GM23338 (cell line): Measurements from ENCODE around the gene RNF166. TPM values are rescaled to one million over a fixed set of nuclear protein-coding genes. Genes with fewer than 3 reads are reported as not detected.

Experiments used
- ATAC-seq: fragments of 200-7000 bp; cut with Tn5 transposase; 3 replicates; pipeline ENCODE4 v1.9.1; 2020
- DNase-seq: peaks from one replicate; pipeline ENCODE4 v3.0.0-alpha.2; 2015; ENCODE audit warnings: low spot score
- H2AFZ ChIP-seq: fragments of 200-600 bp; sonication (generic); 2 replicates; pipeline ENCODE4 v1.8.0; 2016; ENCODE audit warnings: antibody characterized with exemption, mild to moderate bottlenecking, moderate library complexity
- H3F3A ChIP-seq: fragments of 200-600 bp; sonication (generic); replicated peaks from 2 replicates; pipeline ENCODE4 v1.8.0; 2017; ENCODE audit warnings: antibody characterized with exemption, mixed run types, low read depth
- H3K27ac ChIP-seq: fragments of 200-600 bp; sonication (generic); 2 replicates; pipeline ENCODE4 v1.6.1; 2016; ENCODE audit warnings: low read depth
- H3K27me3 ChIP-seq: fragments of 200-600 bp; sonication (generic); 2 replicates; pipeline ENCODE4 v1.8.0; 2016; ENCODE audit warnings: mild to moderate bottlenecking, mixed run types, moderate library complexity; ENCODE audit not compliant: insufficient read depth
- H3K36me3 ChIP-seq: fragments of 200-600 bp; sonication (generic); 2 replicates; pipeline ENCODE4 v1.8.0; 2016; ENCODE audit warnings: mild to moderate bottlenecking; ENCODE audit not compliant: insufficient read depth
- H3K4me1 ChIP-seq: fragments of 200-600 bp; sonication (generic); 2 replicates; pipeline ENCODE4 v1.8.0; 2016; ENCODE audit warnings: mild to moderate bottlenecking, moderate library complexity; ENCODE audit not compliant: insufficient read depth
- H3K4me2 ChIP-seq: fragments of 200-600 bp; sonication (generic); 2 replicates; pipeline ENCODE4 v1.7.1; 2017; ENCODE audit warnings: mixed run types
- H3K4me3 ChIP-seq: fragments of 200-600 bp; sonication (generic); 2 replicates; pipeline ENCODE4 v1.6.1; 2016; ENCODE audit warnings: mixed run types
- H3K79me2 ChIP-seq: fragments of 200-600 bp; sonication (generic); replicated peaks from 2 replicates; pipeline ENCODE4 v1.8.0; 2017; ENCODE audit warnings: mild to moderate bottlenecking; ENCODE audit not compliant: insufficient read depth
- H3K9me2 ChIP-seq: fragments of 200-600 bp; sonication (generic); 2 replicates; pipeline ENCODE4 v1.8.0; 2017; ENCODE audit not compliant: insufficient read depth
- H4K20me1 ChIP-seq: fragments of 200-600 bp; sonication (generic); replicated peaks from 2 replicates; pipeline ENCODE4 v1.8.0; 2017; ENCODE audit warnings: mild to moderate bottlenecking; ENCODE audit not compliant: insufficient read depth
- H3K27ac Mint-ChIP-seq: 2 replicates; pipeline ENCODE4 v1.8.0; 2020; ENCODE audit warnings: inconsistent platforms, mild to moderate bottlenecking, moderate library complexity, mixed read lengths
- H3K27me3 Mint-ChIP-seq: 3 replicates; pipeline ENCODE4 v1.8.0; 2022; ENCODE audit warnings: low read depth, mild to moderate bottlenecking, moderate library complexity, mixed read lengths, inconsistent platforms; ENCODE audit not compliant: insufficient read depth, poor library complexity
- H3K36me3 Mint-ChIP-seq: 3 replicates; pipeline ENCODE4 v1.8.0; 2021; ENCODE audit warnings: low read depth, mild to moderate bottlenecking, inconsistent platforms, moderate library complexity, mixed read lengths
- H3K4me1 Mint-ChIP-seq: 3 replicates; pipeline ENCODE4 v1.8.0; 2020; ENCODE audit warnings: mild to moderate bottlenecking, inconsistent platforms, mixed read lengths
- H3K4me3 Mint-ChIP-seq: 3 replicates; pipeline ENCODE4 v1.8.0; 2021; ENCODE audit warnings: moderate library complexity, mild to moderate bottlenecking, inconsistent platforms, mixed read lengths
- H3K9me3 Mint-ChIP-seq: 3 replicates; pipeline ENCODE4 v1.8.0; 2020; ENCODE audit warnings: moderate library complexity, mild to moderate bottlenecking, inconsistent platforms, mixed read lengths
- EZH2 ChIP-seq: fragments of 200-600 bp; sonication (generic); IDR thresholded peaks from one replicate; pipeline ENCODE4 v1.8.0; 2017; ENCODE audit warnings: antibody characterized with exemption, mild to moderate bottlenecking, low read depth; ENCODE audit not compliant: unreplicated experiment
- NANOG ChIP-seq: IDR thresholded peaks from 2 replicates; pipeline ENCODE4 v1.6.1; 2016; ENCODE audit warnings: antibody characterized with exemption, borderline replicate concordance
- POLR2AphosphoS5 ChIP-seq: IDR thresholded peaks from 2 replicates; pipeline ENCODE4 v1.6.1; 2016; ENCODE audit warnings: antibody characterized with exemption, low read depth
- STAT1 ChIP-seq: IDR thresholded peaks from one replicate; pipeline ENCODE4 v1.6.1; 2016; ENCODE audit warnings: antibody characterized with exemption; ENCODE audit not compliant: unreplicated experiment
- polyA plus RNA-seq: library from polyadenylated mRNA; unstranded; fragments of >200 nt; fragmentation: Nextera tagmentation; extraction: Ambion mirVana; gene quantifications from 2 replicates; pipeline ENCODE4 v1.2.1, GENCODE V29; 2016
- total RNA-seq: library from RNA; depleted of rRNA; stranded (reverse); fragments of >200 nt; shearing (Covaris generic); gene quantifications from 2 replicates; pipeline ENCODE4 v1.2.3, GENCODE V29; 2014
- TF ChIP-seq, protein P1 (sequence below): fragments of 250-450 bp; sonication (Bioruptor Pico); IDR thresholded peaks from 2 replicates; pipeline ENCODE4 v1.5.0; 2020; ENCODE audit warnings: mild to moderate bottlenecking, moderate library complexity

RNF166 gene
- total and polyA plus RNA-seq, 2 experiments from 2014 or later = 24.9 to 43.4 TPM

DNA sequence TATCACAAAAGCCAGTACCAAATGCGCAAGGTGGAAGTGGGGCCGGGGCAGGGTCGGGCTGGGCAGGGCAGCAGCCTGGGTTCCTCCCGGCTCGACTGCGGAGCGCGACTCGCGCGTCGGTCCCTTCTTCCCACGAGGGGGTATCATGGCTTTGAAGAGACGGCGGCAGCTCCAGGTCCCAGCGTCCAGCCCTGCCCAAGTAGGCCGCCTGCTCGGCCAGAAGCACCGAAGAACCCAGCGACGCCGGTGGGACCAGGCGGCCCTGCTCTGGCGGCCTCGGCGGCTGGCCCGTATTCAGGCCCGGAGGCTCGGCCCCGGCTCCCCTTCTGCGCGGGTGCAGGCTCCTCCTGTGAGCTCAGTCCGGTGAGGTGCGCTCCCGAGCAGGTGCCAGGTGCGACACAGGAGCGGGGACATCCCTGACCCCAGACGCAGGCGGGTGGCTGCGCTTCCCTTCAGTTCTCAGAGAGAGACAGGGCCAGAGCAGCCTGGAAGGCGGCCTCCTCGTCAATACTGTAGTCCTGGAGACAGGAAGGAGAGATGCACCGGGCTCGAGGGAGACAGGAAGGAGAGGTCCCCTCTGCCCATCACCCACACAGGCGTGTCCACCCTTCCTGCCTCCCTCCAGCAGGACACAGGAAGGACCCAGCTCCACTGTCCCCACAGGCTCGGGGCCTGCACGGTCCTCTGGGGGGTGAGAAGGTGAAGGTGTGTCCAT lies 8.9 kb downstream of the RNF166 start (continued):
- no peak for TF ChIP-seq EZH2
- TF ChIP-seq, protein P1, sequence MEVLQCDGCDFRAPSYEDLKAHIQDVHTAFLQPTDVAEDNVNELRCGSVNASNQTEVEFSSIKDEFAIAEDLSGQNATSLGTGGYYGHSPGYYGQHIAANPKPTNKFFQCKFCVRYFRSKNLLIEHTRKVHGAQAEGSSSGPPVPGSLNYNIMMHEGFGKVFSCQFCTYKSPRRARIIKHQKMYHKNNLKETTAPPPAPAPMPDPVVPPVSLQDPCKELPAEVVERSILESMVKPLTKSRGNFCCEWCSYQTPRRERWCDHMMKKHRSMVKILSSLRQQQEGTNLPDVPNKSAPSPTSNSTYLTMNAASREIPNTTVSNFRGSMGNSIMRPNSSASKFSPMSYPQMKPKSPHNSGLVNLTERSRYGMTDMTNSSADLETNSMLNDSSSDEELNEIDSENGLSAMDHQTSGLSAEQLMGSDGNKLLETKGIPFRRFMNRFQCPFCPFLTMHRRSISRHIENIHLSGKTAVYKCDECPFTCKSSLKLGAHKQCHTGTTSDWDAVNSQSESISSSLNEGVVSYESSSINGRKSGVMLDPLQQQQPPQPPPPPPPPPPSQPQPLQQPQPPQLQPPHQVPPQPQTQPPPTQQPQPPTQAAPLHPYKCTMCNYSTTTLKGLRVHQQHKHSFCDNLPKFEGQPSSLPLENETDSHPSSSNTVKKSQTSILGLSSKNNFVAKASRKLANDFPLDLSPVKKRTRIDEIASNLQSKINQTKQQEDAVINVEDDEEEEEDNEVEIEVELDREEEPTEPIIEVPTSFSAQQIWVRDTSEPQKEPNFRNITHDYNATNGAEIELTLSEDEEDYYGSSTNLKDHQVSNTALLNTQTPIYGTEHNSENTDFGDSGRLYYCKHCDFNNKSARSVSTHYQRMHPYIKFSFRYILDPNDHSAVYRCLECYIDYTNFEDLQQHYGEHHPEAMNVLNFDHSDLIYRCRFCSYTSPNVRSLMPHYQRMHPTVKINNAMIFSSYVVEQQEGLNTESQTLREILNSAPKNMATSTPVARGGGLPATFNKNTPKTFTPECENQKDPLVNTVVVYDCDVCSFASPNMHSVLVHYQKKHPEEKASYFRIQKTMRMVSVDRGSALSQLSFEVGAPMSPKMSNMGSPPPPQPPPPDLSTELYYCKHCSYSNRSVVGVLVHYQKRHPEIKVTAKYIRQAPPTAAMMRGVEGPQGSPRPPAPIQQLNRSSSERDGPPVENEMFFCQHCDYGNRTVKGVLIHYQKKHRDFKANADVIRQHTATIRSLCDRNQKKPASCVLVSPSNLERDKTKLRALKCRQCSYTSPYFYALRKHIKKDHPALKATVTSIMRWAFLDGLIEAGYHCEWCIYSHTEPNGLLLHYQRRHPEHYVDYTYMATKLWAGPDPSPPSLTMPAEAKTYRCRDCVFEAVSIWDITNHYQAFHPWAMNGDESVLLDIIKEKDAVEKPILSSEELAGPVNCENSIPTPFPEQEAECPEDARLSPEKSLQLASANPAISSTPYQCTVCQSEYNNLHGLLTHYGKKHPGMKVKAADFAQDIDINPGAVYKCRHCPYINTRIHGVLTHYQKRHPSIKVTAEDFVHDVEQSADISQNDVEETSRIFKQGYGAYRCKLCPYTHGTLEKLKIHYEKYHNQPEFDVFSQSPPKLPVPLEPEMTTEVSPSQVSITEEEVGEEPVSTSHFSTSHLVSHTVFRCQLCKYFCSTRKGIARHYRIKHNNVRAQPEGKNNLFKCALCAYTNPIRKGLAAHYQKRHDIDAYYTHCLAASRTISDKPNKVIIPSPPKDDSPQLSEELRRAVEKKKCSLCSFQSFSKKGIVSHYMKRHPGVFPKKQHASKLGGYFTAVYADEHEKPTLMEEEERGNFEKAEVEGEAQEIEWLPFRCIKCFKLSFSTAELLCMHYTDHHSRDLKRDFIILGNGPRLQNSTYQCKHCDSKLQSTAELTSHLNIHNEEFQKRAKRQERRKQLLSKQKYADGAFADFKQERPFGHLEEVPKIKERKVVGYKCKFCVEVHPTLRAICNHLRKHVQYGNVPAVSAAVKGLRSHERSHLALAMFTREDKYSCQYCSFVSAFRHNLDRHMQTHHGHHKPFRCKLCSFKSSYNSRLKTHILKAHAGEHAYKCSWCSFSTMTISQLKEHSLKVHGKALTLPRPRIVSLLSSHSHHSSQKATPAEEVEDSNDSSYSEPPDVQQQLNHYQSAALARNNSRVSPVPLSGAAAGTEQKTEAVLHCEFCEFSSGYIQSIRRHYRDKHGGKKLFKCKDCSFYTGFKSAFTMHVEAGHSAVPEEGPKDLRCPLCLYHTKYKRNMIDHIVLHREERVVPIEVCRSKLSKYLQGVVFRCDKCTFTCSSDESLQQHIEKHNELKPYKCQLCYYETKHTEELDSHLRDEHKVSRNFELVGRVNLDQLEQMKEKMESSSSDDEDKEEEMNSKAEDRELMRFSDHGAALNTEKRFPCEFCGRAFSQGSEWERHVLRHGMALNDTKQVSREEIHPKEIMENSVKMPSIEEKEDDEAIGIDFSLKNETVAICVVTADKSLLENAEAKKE (CRISPR knock-in tag) = no peak
- no peak for TF ChIP-seq NANOG

DNA sequence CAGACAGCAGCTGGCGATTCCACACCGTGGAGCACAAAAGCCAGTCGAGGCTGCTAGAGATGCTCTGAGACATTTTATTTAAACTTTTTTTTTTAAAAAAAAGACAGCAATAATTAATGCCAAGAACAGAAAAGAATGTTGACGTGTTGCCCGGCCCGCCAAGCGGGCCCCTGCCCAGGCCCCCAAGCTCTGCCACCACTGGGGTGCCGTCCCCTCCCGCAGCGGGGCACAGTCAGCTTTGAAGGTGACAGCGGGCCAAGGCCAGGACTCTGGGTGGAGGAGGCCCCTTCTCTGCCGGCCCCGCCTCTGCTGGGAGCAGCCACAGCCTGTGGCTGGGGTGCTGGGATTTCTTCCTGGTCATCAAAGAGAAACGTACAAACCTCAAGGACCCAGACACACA lies 9.8 kb downstream of the RNF166 start:
- no peaks in the 10 kb centered on the region for H4K20me1 ChIP-seq
- DNase-seq (no peak), ATAC-seq (no peak)
- no peaks in the 10 kb centered on the region for H3K4me1 ChIP-seq
- no peaks in the 10 kb centered on the region for H3K27me3 Mint-ChIP-seq
- H2AFZ ChIP-seq = no peak overlapping the region
- no peaks in the 10 kb centered on the region for H3K36me3 ChIP-seq
- no peak overlapping the region for H3K27ac ChIP-seq
- H3K4me2 ChIP-seq = no peak overlapping the region
- H3K27me3 ChIP-seq = no peaks in the 10 kb centered on the region
- H3K4me1 Mint-ChIP-seq = no peaks in the 10 kb centered on the region
- no peaks in the 10 kb centered on the region for H3K79me2 ChIP-seq
- no peaks in the 10 kb centered on the region for H3K36me3 Mint-ChIP-seq
- H3K9me3 Mint-ChIP-seq = no peaks in the 10 kb centered on the region
- no peak for TF ChIP-seq STAT1
- TF ChIP-seq POLR2AphosphoS5 = no peak
- H3K4me3 ChIP-seq = no peak overlapping the region
- no peaks in the 10 kb centered on the region for H3K9me2 ChIP-seq
- H3K27ac Mint-ChIP-seq = no peak overlapping the region
- H3K4me3 Mint-ChIP-seq = no peak overlapping the region
- no peaks in the 10 kb centered on the region for H3F3A ChIP-seq
